ENCODE data around the gene EFHC1.

The EFHC1 gene

GRCh38 chr6:52566853-52567279 is 146.7 kb downstream of the EFHC1 start:
- no peak overlapping the region for H3K4me3 ChIP-seq (ENCODE audit: low read length)
- TF ChIP-seq CTCF (conservative IDR thresholded peaks at IDR 0.05; ENCODE audit: low read depth, low read length), result no peak
- DNase-seq (ENCODE audit: low read depth), result no peak

GRCh38 chr6:52568320-52568719 is 148.2 kb downstream of the EFHC1 start:
- no peak for TF ChIP-seq CTCF (conservative IDR thresholded peaks at IDR 0.05; ENCODE audit: low read depth, low read length)
- H3K4me3 ChIP-seq (ENCODE audit: low read length), result no peak overlapping the region
- no peak for DNase-seq (ENCODE audit: low read depth)

- H3K4me3 ChIP-seq (ENCODE audit: low read length), result no peak overlapping the region
- DNase-seq (ENCODE audit: low read depth), result no peak
- TF ChIP-seq CTCF (conservative IDR thresholded peaks at IDR 0.05; ENCODE audit: low read depth, low read length), result no peak
Observed at GRCh38 chr6:52570291-52570700, 150.2 kb downstream of the EFHC1 start.

- no peak for TF ChIP-seq CTCF (conservative IDR thresholded peaks at IDR 0.05; ENCODE audit: low read depth, low read length)
- DNase-seq (ENCODE audit: low read depth), result peak; percentile 66
- H3K4me3 ChIP-seq (ENCODE audit: low read length), result no peak overlapping the region
Observed at GRCh38 chr6:52571099-52571755, 151.1 kb downstream of the EFHC1 start.

- DNase-seq (ENCODE audit: low read depth), result no peak
- H3K4me3 ChIP-seq (ENCODE audit: low read length), result no peak overlapping the region
- no peak for TF ChIP-seq CTCF (conservative IDR thresholded peaks at IDR 0.05; ENCODE audit: low read depth, low read length)
Observed at GRCh38 chr6:52572536-52572935, 152.4 kb downstream of the EFHC1 start.

- peak; percentile 25 for TF ChIP-seq CTCF (conservative IDR thresholded peaks at IDR 0.05; ENCODE audit: low read depth, low read length)
- DNase-seq (ENCODE audit: low read depth), result no peak
- H3K4me3 ChIP-seq (ENCODE audit: low read length), result peak overlapping the region; percentile 34
Observed at GRCh38 chr6:52573295-52573694, 153.2 kb downstream of the EFHC1 start.

All from retinal pigment epithelial cell (primary cell).